Measurements from ENCODE around the gene GRIA2.

Gene GRIA2

DNA sequence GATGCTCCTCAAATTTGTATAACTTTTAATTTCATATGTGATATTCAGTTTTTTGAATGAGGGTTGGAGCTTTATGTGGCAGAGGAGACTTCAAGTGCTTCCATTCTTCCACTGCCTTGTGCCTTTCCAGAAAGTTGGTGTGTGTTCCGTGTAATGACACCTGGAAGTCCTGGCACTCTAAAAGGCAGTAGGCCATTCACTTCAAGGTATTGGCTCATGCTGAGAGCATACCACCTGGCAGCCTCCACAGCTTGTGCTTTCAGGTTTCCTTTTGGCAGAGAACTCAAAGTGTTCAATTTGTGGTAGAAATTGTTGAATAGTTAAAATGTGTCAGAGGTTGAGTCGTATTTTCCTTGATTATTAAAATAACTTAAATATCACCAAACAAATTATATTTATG lies 49.6 kb downstream of the GRIA2 start:
- DNase-seq: no peak

GRCh38 chr4:157270552-157270951 lies 50.0 kb downstream of the GRIA2 start:
- DNase-seq: no peak

DNA sequence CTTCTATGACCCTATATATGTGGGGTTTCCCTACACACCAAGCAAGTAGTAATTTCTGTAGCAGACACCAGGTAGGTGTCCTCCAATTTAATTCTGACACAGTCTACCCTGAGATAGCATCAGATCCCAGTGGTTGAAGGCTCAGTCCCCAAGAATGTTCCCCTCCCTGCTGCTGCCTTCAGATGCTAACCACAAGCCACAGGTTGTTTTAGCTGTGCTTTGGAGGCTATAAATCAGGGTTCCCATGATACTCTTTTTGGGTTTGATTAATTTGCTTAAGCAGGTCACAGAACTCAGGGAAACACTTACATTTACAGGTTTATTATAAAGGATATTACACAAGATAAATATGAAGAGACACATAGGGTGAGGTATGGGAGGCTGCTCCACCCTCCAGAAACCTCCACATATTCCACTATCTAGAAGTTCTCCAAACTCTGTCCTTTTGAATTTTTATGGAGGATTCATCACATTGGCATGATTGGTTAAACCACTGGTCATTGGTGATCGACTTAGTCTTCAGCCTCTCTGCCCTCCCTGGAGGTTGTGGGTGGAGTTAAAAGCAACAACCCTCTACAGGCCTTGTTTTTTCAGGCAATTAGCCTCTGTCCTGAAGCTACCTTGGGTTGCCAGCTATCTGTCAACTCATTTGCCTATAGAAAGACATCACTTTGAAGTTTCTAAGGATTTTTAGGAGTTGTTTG lies 50.8 kb downstream of the GRIA2 start:
- no peak for DNase-seq

DNA sequence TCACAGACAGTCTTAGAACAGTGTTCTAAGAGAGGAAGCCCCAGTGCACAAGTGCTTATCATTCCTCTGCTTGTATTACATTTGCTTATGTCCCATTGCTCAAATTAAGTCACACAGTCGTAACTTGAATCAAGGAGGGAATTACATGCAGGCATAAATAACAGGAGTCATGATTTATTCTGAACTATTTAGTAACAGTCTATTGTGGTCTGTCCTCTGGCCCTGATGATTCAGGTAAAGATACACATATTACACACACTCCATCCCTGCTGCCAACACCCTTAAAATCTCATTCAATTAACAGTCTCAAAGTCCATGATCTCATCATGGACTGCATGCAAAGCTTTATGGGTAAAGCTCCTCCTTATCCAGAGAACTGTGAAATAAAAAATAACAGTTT lies 60.1 kb downstream of the GRIA2 start:
- DNase-seq: no peak

- DNase-seq: no peak
Measured at GRCh38 chr4:157282019-157282418, 61.5 kb downstream of the GRIA2 start.

- DNase-seq: no peak
Measured at GRCh38 chr4:157287445-157287844, 66.9 kb downstream of the GRIA2 start.

- no peak for DNase-seq
Measured at GRCh38 chr4:157290622-157291021, 70.1 kb downstream of the GRIA2 start.

- DNase-seq: no peak
Measured at GRCh38 chr4:157291071-157291470, 70.5 kb downstream of the GRIA2 start.

DNA sequence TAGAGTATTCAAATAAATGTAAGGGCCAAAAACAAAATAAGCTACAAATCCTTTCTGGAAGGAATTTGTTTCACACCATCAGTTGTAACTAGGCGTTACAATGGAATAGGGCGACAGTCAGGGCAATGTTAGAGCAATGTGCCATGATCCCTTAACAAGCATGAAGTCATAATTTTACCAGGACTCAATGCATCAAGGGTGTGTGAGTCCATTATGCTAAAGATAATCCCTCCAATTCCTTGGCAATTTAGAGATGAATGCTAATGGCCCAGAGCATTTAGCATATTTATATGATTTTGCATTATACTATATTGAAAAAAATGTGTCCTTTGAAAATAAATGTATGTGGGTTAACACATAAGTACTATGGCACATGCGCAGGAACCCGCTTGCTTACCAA lies 73.1 kb downstream of the GRIA2 start:
- DNase-seq: no peak

- no peak for DNase-seq
Measured at GRCh38 chr4:157294575-157294974, 74.0 kb downstream of the GRIA2 start.

DNA sequence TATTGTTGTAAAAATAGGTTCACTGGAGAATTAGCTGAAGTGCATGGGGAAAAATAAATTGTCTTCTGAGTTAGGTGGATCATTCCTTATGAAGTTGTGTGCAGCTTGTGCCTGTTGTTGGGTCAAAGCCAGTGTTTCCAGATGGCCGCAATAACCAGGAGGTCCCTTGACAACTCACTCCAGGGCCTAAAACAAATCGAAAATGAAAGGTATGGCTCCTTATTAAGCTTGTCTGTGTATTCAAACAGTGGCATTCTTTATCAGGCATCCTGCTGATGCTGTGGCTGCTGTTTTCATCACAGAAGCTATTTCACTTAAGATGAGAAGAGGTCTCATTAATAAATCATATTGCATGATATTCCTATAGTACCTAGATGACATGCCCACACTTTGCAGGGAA lies 80.2 kb downstream of the GRIA2 start:
- no peak for DNase-seq

GRCh38 chr4:157303471-157303960 lies 83.0 kb downstream of the GRIA2 start:
- DNase-seq: no peak

- DNase-seq: no peak
Measured at GRCh38 chr4:157304769-157305168, 84.2 kb downstream of the GRIA2 start.

- no peak for DNase-seq
Measured at GRCh38 chr4:157312702-157313101, 92.2 kb downstream of the GRIA2 start.

- DNase-seq: no peak
Measured at GRCh38 chr4:157314906-157315305, 94.4 kb downstream of the GRIA2 start.

DNA sequence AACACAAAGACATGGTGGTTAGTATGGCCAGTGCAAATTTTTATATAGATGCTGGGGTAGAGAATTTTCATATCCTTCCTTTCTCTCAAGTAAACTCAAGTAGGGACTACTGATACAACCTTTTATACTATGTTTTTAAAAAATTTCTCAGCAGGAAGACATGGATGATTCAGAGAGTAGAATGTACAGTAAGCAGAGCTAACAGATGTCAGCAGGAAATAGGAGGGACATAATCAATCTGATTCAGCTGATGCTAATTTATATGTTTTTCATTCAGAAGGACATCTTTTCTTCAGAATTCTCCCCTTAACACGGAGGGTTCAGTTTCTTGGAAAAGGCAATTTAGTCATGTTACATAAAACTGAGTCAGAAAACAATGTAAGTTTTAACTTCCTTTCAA lies 95.4 kb downstream of the GRIA2 start:
- DNase-seq: no peak

- DNase-seq: no peak
Measured at GRCh38 chr4:157320092-157320491, 99.6 kb downstream of the GRIA2 start.

DNA sequence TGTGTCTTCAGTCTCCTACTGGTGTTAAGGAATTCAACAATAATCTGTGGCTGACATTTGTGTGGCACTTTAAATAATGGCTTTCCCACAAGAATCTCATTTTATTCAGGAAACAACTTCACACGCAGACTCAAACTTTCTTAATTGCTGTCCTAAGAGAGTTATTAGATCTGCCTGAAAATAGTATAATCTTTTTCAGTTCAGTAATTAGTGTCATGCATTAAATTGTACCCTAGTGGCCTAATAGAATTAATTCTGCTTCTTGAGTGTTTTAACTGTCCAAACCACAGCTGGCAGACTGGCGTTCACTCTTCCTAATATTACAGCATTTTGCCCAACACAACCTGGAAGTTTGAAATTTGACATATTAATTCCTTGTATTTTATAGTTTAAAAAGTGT lies 107.1 kb downstream of the GRIA2 start:
- DNase-seq: no peak

- DNase-seq: no peak
Measured at GRCh38 chr4:157357887-157358286, 137.4 kb downstream of the GRIA2 start.

DNA sequence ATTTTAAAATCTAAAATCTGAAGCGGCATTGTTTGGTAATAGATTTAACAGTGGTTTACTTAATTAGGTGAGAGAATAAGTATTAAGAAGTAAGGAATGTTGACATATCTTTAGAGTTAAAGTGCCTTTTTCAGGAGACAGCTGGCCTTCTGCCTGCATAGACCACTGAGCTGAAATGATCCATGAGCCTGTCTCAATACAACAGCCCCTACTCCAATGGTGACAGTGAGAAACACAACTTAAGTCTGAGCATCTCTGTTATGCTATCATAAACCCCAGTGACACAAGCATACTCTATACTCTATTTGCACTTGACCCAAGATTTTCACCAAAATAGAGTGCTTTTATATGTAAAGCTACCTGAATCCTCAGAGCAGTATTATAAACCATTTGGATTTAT lies 137.9 kb downstream of the GRIA2 start:
- no peak for DNase-seq

DNA sequence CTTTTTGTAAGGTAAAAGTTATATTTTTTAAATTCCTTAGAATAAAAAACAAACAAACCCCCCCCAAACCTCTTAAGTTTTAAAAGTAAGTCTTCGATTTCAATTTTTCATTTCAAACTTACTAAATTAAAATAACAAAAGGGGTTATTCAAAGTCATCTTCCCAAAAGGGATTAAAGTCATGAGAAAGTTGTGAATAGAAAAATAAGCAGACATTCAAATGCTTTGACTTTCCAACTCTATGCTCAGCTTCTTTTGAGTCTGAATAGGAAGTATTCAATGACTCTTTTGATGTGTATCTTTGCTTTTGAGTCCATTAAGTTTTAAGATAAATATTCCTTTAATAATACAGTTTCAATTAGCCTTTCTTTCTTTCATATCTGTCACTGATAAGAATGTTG lies 138.3 kb downstream of the GRIA2 start:
- no peak for DNase-seq

DNA sequence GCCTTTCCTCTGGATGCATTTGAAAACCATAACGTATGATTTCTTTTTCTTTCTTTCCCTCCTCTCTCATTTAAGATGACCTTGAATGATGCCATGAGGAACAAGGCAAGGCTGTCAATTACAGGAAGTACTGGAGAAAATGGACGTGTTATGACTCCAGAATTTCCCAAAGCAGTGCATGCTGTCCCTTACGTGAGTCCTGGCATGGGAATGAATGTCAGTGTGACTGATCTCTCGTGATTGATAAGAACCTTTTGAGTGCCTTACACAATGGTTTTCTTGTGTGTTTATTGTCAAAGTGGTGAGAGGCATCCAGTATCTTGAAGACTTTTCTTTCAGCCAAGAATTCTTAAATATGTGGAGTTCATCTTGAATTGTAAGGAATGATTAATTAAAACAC lies 142.8 kb downstream of the GRIA2 start:
- no peak for DNase-seq

DNA sequence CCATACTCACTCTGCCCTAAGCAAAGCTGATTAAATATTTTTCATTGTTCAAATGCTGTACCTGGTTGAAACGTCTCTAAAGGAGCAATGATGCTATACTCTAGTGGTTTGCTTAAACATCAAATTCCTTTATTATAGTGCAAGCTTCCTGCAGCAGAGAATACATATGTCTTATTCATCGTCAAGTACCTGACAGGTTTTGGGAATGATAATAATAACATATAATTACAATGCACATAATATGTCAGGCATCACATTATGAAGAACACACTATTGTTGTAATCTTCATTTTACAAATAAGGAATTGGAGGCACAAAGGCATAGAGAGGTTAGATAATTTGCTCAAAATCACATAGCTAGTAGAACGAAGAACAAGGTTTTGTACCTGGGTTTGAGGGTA lies 151.6 kb downstream of the GRIA2 start:
- DNase-seq: no peak

GRCh38 chr4:157372567-157372966 lies 152.0 kb downstream of the GRIA2 start:
- no peak for DNase-seq

GRCh38 chr4:157389741-157390140 lies 169.2 kb downstream of the GRIA2 start:
- DNase-seq: no peak
